Mesendoderm (in vitro differentiated cells): Measurements from ENCODE around the gene DNAI7.

Experiments used
- DNase-seq: peaks from one replicate; pipeline ENCODE4 v3.0.0; 2013
- H2AK5ac ChIP-seq: 2 replicates; pipeline ENCODE4 v1.6.1; 2013; ENCODE audit warnings: low read length, inconsistent platforms
- H2BK120ac ChIP-seq: 2 replicates; pipeline ENCODE4 v1.6.1; 2013; ENCODE audit warnings: low read depth, mild to moderate bottlenecking, low read length, moderate library complexity, mixed read lengths
- H2BK15ac ChIP-seq: replicated peaks from 2 replicates; pipeline ENCODE4 v1.6.1; 2013; ENCODE audit warnings: low read depth, mild to moderate bottlenecking, moderate library complexity
- H2BK5ac ChIP-seq: 2 replicates; pipeline ENCODE4 v1.6.1; 2013; ENCODE audit warnings: low read length, inconsistent platforms
- H3K18ac ChIP-seq: 2 replicates; pipeline ENCODE4 v1.6.1; 2013; ENCODE audit warnings: mild to moderate bottlenecking, low read length, mixed read lengths
- H3K23ac ChIP-seq: one replicate; pipeline ENCODE4 v1.6.1; 2013; ENCODE audit warnings: low read length
- H3K27ac ChIP-seq: 2 replicates; pipeline ENCODE4 v1.5.1; 2013; ENCODE audit warnings: low read depth, mild to moderate bottlenecking, inconsistent platforms, low read length, moderate library complexity
- H3K27me3 ChIP-seq: 2 replicates; pipeline ENCODE4 v1.6.1; 2013; ENCODE audit warnings: low read length, control low read depth, mild to moderate bottlenecking, inconsistent platforms; ENCODE audit not compliant: insufficient read depth, poor library complexity
- H3K36me3 ChIP-seq: 2 replicates; pipeline ENCODE4 v1.6.1; 2013; ENCODE audit warnings: low read length, inconsistent platforms; ENCODE audit not compliant: control insufficient read depth, insufficient read depth
- H3K4ac ChIP-seq: one replicate; pipeline ENCODE4 v1.6.1; 2013; ENCODE audit warnings: low read depth, mild to moderate bottlenecking, low read length, moderate library complexity
- H3K4me1 ChIP-seq: 2 replicates; pipeline ENCODE4 v1.6.1; 2013; ENCODE audit warnings: low read depth, low read length, inconsistent platforms; ENCODE audit not compliant: control insufficient read depth
- H3K4me2 ChIP-seq: 2 replicates; pipeline ENCODE4 v1.6.1; 2013; ENCODE audit warnings: low read length
- H3K4me3 ChIP-seq: 2 replicates; pipeline ENCODE4 v1.5.1; 2013; ENCODE audit warnings: mild to moderate bottlenecking, low read length
- H3K56ac ChIP-seq: one replicate; pipeline ENCODE4 v1.6.1; 2013; ENCODE audit warnings: low read length
- H3K79me1 ChIP-seq: 2 replicates; pipeline ENCODE4 v1.6.1; 2013; ENCODE audit warnings: low read length, inconsistent platforms
- H3K79me2 ChIP-seq: 2 replicates; pipeline ENCODE4 v1.6.1; 2013; ENCODE audit warnings: mild to moderate bottlenecking, low read length; ENCODE audit not compliant: control insufficient read depth, insufficient read depth
- H3K9ac ChIP-seq: 2 replicates; pipeline ENCODE4 v1.6.1; 2013; ENCODE audit warnings: low read length, inconsistent platforms
- H4K5ac ChIP-seq: one replicate; pipeline ENCODE4 v1.6.1; 2013; ENCODE audit warnings: low read length
- H4K8ac ChIP-seq: one replicate; pipeline ENCODE4 v1.6.1; 2013; ENCODE audit warnings: low read depth, mild to moderate bottlenecking, control low read depth, low read length, moderate library complexity
- WGBS: extraction: QIAGEN DNeasy Blood & Tissue Kit; methylation state at CpG from one replicate; pipeline ENCODE4 v1.1.7; 2013; ENCODE audit warnings: low lambda C conversion rate, missing lambda C conversion rate; ENCODE audit not compliant: insufficient coverage; ENCODE audit errors: extremely low coverage; 5-methylcytosine and 5-hydroxymethylcytosine counted together

DNAI7 gene

GRCh38 chr12:25079393-25079792 is 115.6 kb downstream of the DNAI7 start:
- H3K9ac ChIP-seq, result no peak overlapping the region
- H3K36me3 ChIP-seq, result no peaks in the 10 kb centered on the region
- H3K4me1 ChIP-seq, result no peaks in the 10 kb centered on the region
- no peak overlapping the region for H2BK15ac ChIP-seq
- no peak overlapping the region for H3K4me3 ChIP-seq
- H3K18ac ChIP-seq, result no peak overlapping the region
- DNase-seq, result no peak
- H2AK5ac ChIP-seq, result no peak overlapping the region
- no peak overlapping the region for H3K56ac ChIP-seq
- H3K27me3 ChIP-seq, result no peaks in the 10 kb centered on the region
- no peaks in the 10 kb centered on the region for H3K79me2 ChIP-seq
- H4K8ac ChIP-seq, result no peak overlapping the region
- no peak overlapping the region for H3K27ac ChIP-seq
- no peak overlapping the region for H2BK120ac ChIP-seq
- no peak overlapping the region for H3K4ac ChIP-seq
- no peak overlapping the region for H3K4me2 ChIP-seq
- H2BK5ac ChIP-seq, result no peak overlapping the region
- H4K5ac ChIP-seq, result no peak overlapping the region
- WGBS, result no CpG with 5 or more reads among the region's 5 CpGs
- no peak overlapping the region for H3K23ac ChIP-seq
- no peaks in the 10 kb centered on the region for H3K79me1 ChIP-seq

DNA sequence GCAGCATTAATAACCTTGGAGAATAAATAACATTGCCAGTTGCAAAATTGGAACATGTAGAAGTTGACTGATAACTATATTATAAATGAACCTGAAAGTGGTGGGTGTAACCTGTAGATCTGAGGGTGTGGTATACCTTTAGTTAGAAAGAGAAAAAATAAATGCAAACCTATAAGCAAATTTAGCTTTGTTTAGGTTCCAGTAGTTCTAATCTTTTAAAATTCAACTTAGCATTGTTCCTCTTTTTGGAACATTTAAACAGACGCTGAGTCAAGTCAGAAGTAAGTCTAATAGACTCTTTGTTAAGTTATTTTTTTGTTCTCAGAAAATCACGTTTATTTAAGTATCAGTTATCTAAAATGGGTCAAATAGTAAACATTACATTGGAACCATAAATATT is 120.0 kb downstream of the DNAI7 start:
- no peak overlapping the region for H3K4ac ChIP-seq
- no peak overlapping the region for H2BK120ac ChIP-seq
- H3K4me3 ChIP-seq, result no peak overlapping the region
- H3K36me3 ChIP-seq, result no peaks in the 10 kb centered on the region
- H3K79me1 ChIP-seq, result no peaks in the 10 kb centered on the region
- H3K4me2 ChIP-seq, result no peak overlapping the region
- H2BK15ac ChIP-seq, result no peak overlapping the region
- H2BK5ac ChIP-seq, result no peak overlapping the region
- H3K9ac ChIP-seq, result no peak overlapping the region
- no peak overlapping the region for H4K8ac ChIP-seq
- no peak overlapping the region for H3K23ac ChIP-seq
- WGBS, result no CpG with 5 or more reads among the region's 2 CpGs
- no peak overlapping the region for H3K27ac ChIP-seq
- no peak overlapping the region for H3K18ac ChIP-seq
- no peak overlapping the region for H3K56ac ChIP-seq
- no peaks in the 10 kb centered on the region for H3K4me1 ChIP-seq
- no peaks in the 10 kb centered on the region for H3K27me3 ChIP-seq
- H3K79me2 ChIP-seq, result no peaks in the 10 kb centered on the region
- no peak overlapping the region for H2AK5ac ChIP-seq
- no peak overlapping the region for H4K5ac ChIP-seq
- no peak for DNase-seq

DNA sequence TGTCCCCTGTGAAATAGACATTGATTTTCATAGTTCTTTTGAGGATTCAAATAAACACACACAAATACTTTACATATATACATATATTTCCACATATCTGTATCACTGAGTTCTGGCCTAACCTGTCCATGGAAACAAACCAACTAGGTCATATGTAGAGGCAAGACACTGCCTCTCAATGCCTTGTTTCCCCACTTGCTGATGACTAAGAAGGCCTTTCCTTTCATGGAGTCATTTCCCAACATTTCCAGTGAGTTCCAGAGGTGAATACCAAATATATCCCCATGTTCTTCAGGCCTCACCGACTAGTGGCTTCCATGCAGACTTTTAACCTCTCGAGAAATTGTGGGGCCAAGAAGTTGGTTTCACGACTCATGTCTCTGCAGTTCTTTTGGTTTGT is 120.8 kb downstream of the DNAI7 start:
- no CpG with 5 or more reads among the region's 3 CpGs for WGBS
- no peak overlapping the region for H2BK5ac ChIP-seq
- no peak overlapping the region for H3K9ac ChIP-seq
- H2AK5ac ChIP-seq, result no peak overlapping the region
- no peak overlapping the region for H4K8ac ChIP-seq
- H3K4me3 ChIP-seq, result no peak overlapping the region
- no peaks in the 10 kb centered on the region for H3K79me2 ChIP-seq
- no peak overlapping the region for H3K4me2 ChIP-seq
- H3K27ac ChIP-seq, result no peak overlapping the region
- H3K18ac ChIP-seq, result no peak overlapping the region
- no peak overlapping the region for H2BK15ac ChIP-seq
- H3K4ac ChIP-seq, result no peak overlapping the region
- no peaks in the 10 kb centered on the region for H3K36me3 ChIP-seq
- H3K27me3 ChIP-seq, result no peaks in the 10 kb centered on the region
- H3K23ac ChIP-seq, result no peak overlapping the region
- no peak overlapping the region for H3K56ac ChIP-seq
- H3K4me1 ChIP-seq, result no peaks in the 10 kb centered on the region
- no peak for DNase-seq
- no peak overlapping the region for H2BK120ac ChIP-seq
- no peaks in the 10 kb centered on the region for H3K79me1 ChIP-seq
- no peak overlapping the region for H4K5ac ChIP-seq

DNA sequence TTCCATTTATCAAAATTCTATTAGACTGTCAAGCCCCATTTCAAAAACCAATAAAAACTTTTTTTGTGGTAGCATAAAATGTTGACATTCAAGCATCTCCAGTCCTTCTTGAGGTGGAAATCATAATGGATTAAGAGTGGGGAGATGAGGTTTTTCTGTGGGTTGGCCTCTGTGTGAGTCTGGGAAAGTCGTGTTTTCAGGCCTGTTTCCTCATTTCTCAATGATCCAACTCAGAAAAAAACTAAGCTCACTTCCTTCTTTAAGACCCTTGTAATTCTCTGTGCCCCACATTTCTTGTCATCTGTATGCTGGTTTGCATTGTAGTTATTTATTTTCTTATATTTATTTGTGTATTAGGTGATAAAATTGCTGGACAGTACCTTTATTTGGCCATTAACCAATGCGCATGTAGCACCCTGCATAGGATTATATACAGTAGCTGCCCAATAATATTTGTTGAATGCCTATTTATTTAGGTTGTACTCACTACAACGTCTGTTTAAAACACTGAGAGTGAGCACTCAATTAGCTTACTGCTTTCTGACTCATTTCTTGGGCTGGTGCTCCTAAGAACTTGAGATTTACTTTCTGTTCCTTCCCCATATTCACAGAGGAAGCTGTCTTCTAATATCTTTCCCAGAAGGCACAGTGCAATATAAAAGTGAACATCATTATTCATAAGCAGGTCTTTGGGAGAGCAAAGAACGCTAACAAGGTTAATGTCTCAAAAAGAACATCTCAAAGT is 121.9 kb downstream of the DNAI7 start:
- Histone ChIP-seq H2AK5ac (no peak overlapping the region), H3K9ac (no peak overlapping the region), H3K56ac (no peak overlapping the region), H3K79me1 (no peaks in the 10 kb centered on the region), H4K5ac (no peak overlapping the region), H3K27ac (no peak overlapping the region), H3K23ac (no peak overlapping the region), H3K4me1 (no peaks in the 10 kb centered on the region), H3K27me3 (no peaks in the 10 kb centered on the region), H2BK120ac (no peak overlapping the region), H2BK15ac (no peak overlapping the region), H3K36me3 (no peaks in the 10 kb centered on the region), H3K79me2 (no peaks in the 10 kb centered on the region), H3K18ac (no peak overlapping the region), H4K8ac (no peak overlapping the region), H3K4ac (no peak overlapping the region), H2BK5ac (no peak overlapping the region), H3K4me3 (no peak overlapping the region), H3K4me2 (no peak overlapping the region)
- DNase-seq, result no peak
- no CpG with 5 or more reads among the region's 4 CpGs for WGBS

DNA sequence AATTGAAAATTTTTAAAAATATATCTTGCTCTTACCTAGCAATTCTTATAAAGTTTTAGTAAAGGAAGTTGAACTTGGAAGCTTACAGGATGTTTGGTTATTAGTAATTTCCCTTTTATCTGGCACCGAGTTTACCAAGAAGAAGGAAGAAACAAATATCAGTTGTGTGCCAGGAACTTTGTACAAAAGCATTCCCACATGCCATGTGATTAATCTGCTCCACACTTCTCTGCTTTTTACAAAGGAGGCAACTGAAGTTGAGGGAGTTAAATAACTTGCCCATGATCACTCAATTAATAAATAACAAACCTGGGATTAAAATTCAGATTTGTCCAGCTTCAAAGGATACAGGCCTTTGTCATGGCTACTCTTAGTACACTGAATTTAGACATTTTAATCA is 123.6 kb downstream of the DNAI7 start:
- Histone ChIP-seq H3K9ac (no peak overlapping the region), H3K79me2 (no peaks in the 10 kb centered on the region), H3K4me1 (no peaks in the 10 kb centered on the region), H3K18ac (no peak overlapping the region), H3K27me3 (no peaks in the 10 kb centered on the region), H3K4ac (no peak overlapping the region), H3K79me1 (no peaks in the 10 kb centered on the region), H3K4me3 (no peak overlapping the region), H2BK120ac (no peak overlapping the region), H3K36me3 (no peaks in the 10 kb centered on the region), H4K5ac (no peak overlapping the region), H2AK5ac (no peak overlapping the region), H3K56ac (no peak overlapping the region), H3K4me2 (no peak overlapping the region), H2BK5ac (no peak overlapping the region), H2BK15ac (no peak overlapping the region), H3K23ac (no peak overlapping the region), H4K8ac (no peak overlapping the region), H3K27ac (no peak overlapping the region)
- DNase-seq, result no peak
- WGBS, result no CpG with 5 or more reads among the region's 1 CpG

DNA sequence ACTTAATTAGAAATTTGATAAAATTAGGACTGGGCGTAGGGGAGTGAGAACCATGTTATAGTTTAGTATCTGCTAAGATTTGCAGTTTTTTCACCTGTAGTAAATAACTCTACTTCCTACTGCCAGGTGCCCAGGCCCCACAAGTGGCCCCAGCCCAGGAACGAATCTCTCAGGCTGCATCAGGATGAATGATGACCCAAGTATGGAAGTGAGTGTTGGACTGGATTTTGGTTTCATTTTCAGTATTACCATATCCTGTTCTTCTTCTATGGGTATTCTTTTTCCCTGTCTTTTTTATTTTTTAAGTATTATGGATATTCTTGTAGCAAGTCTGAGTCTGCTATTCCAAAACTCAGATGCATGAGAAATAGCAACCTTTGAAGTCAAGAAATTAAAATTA is 125.7 kb downstream of the DNAI7 start:
- no peak overlapping the region for H3K18ac ChIP-seq
- H2AK5ac ChIP-seq, result no peak overlapping the region
- no peaks in the 10 kb centered on the region for H3K36me3 ChIP-seq
- H3K79me1 ChIP-seq, result no peaks in the 10 kb centered on the region
- H2BK15ac ChIP-seq, result no peak overlapping the region
- H3K4ac ChIP-seq, result no peak overlapping the region
- H3K56ac ChIP-seq, result no peak overlapping the region
- no peak for DNase-seq
- no peak overlapping the region for H2BK120ac ChIP-seq
- no peak overlapping the region for H3K23ac ChIP-seq
- H3K27ac ChIP-seq, result no peak overlapping the region
- no peaks in the 10 kb centered on the region for H3K79me2 ChIP-seq
- no peak overlapping the region for H3K9ac ChIP-seq
- H3K4me2 ChIP-seq, result no peak overlapping the region
- no peak overlapping the region for H2BK5ac ChIP-seq
- no peak overlapping the region for H3K4me3 ChIP-seq
- H4K8ac ChIP-seq, result no peak overlapping the region
- no CpG with 5 or more reads among the region's 2 CpGs for WGBS
- H4K5ac ChIP-seq, result no peak overlapping the region
- no peaks in the 10 kb centered on the region for H3K27me3 ChIP-seq
- no peaks in the 10 kb centered on the region for H3K4me1 ChIP-seq
